HG03060 (cell line): Measurements from ENCODE around the gene HIKESHI.

Experiments used
- ATAC-seq: cut with Tn5 transposase; IDR thresholded peaks from one replicate; pipeline ENCODE4 v1.9.1; 2021; ENCODE audit warnings: low read depth, moderate number of reproducible peaks; ENCODE audit not compliant: unreplicated experiment

HIKESHI gene

GRCh38 chr11:86370922-86371594 lies 69.0 kb downstream of the HIKESHI start:
- ATAC-seq = no peak

- no peak for ATAC-seq
These were observed 70.0 kb downstream of the HIKESHI start for GRCh38 chr11:86372041-86372440.

- ATAC-seq = no peak
These were observed 70.5 kb downstream of the HIKESHI start for GRCh38 chr11:86372586-86372985.

- no peak for ATAC-seq
These were observed 72.0 kb downstream of the HIKESHI start for GRCh38 chr11:86374069-86374468.

- no peak for ATAC-seq
These were observed 72.5 kb downstream of the HIKESHI start, which contains the start of gene CCDC81 for GRCh38 chr11:86374586-86374985. Gene CCDC81 (plus strand): TSS chr11:86374887. CDS start chr11:86375164, 277 bp downstream.

GRCh38 chr11:86377972-86378371 lies 75.9 kb downstream of the HIKESHI start:
- no peak for ATAC-seq

GRCh38 chr11:86380295-86381059 lies 78.4 kb downstream of the HIKESHI start:
- no peak for ATAC-seq

- ATAC-seq = no peak
These were observed 81.3 kb downstream of the HIKESHI start for GRCh38 chr11:86383041-86383955.

GRCh38 chr11:86386283-86386682 lies 84.2 kb downstream of the HIKESHI start:
- ATAC-seq = no peak

- ATAC-seq = no peak
These were observed 84.7 kb downstream of the HIKESHI start for GRCh38 chr11:86386746-86387145.

- ATAC-seq = no peak
These were observed 86.2 kb downstream of the HIKESHI start for GRCh38 chr11:86388198-86388597.

- no peak for ATAC-seq
These were observed 88.4 kb downstream of the HIKESHI start for GRCh38 chr11:86390487-86390886.

GRCh38 chr11:86395061-86395551 lies 93.1 kb downstream of the HIKESHI start:
- no peak for ATAC-seq
